ENCODE results near the gene ZNRF2. TPM values are rescaled to one million over a fixed set of nuclear protein-coding genes. Genes with fewer than 3 reads are reported as not detected.
A peak's percentile ranks its signal among the peaks of the same experiment; 100 is the strongest.

The ZNRF2 gene
- total RNA-seq, 1 experiment from 2014 or later: 24.7 TPM

- Histone ChIP-seq H3K36me3 (ENCODE audit: low read depth) (no peaks in the 10 kb centered on the region), H3K27me3 (ENCODE audit: insufficient read depth, low read depth) (no peaks in the 10 kb centered on the region), H3F3A (ENCODE audit: insufficient read depth, low read depth) (no peaks in the 10 kb centered on the region; the same call in 1 of the 2 replicates), H3K4me1 (replicated peaks; ENCODE audit: insufficient read depth) (no peaks in the 10 kb centered on the region), H3K27ac (no peak overlapping the region), H3K4me2 (no peak overlapping the region), H3K79me2 (ENCODE audit: low read depth) (no peaks in the 10 kb centered on the region), H3K9me3 (ENCODE audit: insufficient read depth, low read depth) (0 out of 2 replicates have a peak, but pooled peaks cover 6% of the 10 kb centered on the region), H3K4me3 (no peak overlapping the region), H4K20me1 (ENCODE audit: insufficient read depth) (no peaks in the 10 kb centered on the region), H2AFZ (no peak overlapping the region), H3K9me2 (ENCODE audit: insufficient read depth) (no peaks in the 10 kb centered on the region)
- TF ChIP-seq EZH2 (IDR thresholded peaks at IDR 0.05; ENCODE audit: low read depth) (no peak), CTCF (conservative IDR thresholded peaks at IDR 0.05) (no peak)
- BruUV-seq (replicated peaks): no TSS peak
- intact Hi-C loops (cut with micrococcal nuclease; ENCODE audit: unreplicated experiment): loop anchor here (5.0 kb wide), 2 partner anchors 349 to 1489 kb away; no protein-coding TSS in a partner anchor
- ChIA-PET CTCF (interaction anchor here (0.7 to 0.8 kb wide), 2 partner anchors 135 to 535 kb away, joined by 3 to 4 read pairs; no protein-coding TSS in a partner anchor), POLR2A (ENCODE audit: unreplicated experiment) (no interaction called here)
- DNase-seq: no peak
Observed at GRCh38 chr7:30411173-30411572, 126.8 kb downstream of the ZNRF2 start.

GRCh38 chr7:30411897-30412296 lies 127.5 kb downstream of the ZNRF2 start:
- Histone ChIP-seq H3K79me2 (ENCODE audit: low read depth) (no peaks in the 10 kb centered on the region), H2AFZ (no peak overlapping the region), H3K4me2 (no peak overlapping the region), H3K27ac (no peak overlapping the region), H3K9me2 (ENCODE audit: insufficient read depth) (no peaks in the 10 kb centered on the region), H3F3A (ENCODE audit: insufficient read depth, low read depth) (no peaks in the 10 kb centered on the region; the same call in 1 of the 2 replicates), H3K4me1 (replicated peaks; ENCODE audit: insufficient read depth) (no peaks in the 10 kb centered on the region), H3K27me3 (ENCODE audit: insufficient read depth, low read depth) (no peaks in the 10 kb centered on the region), H3K36me3 (ENCODE audit: low read depth) (no peaks in the 10 kb centered on the region), H3K9me3 (ENCODE audit: insufficient read depth, low read depth) (0 out of 2 replicates have a peak, but pooled peaks cover 6% of the 10 kb centered on the region), H3K4me3 (no peak overlapping the region), H4K20me1 (ENCODE audit: insufficient read depth) (no peaks in the 10 kb centered on the region)
- no TSS peak for BruUV-seq (replicated peaks)
- TF ChIP-seq EZH2 (IDR thresholded peaks at IDR 0.05; ENCODE audit: low read depth): no peak
- no peak for TF ChIP-seq CTCF (conservative IDR thresholded peaks at IDR 0.05)
- CTCF ChIA-PET: no interaction called here
- intact Hi-C loops (cut with micrococcal nuclease; ENCODE audit: unreplicated experiment): loop anchor here (2.0 to 5.0 kb wide), 4 partner anchors 127 to 1490 kb away; partner anchors contain the start of gene ZNRF2
- DNase-seq: no peak
- POLR2A ChIA-PET (ENCODE audit: unreplicated experiment): no interaction called here

- Histone ChIP-seq H3K4me3 (no peak overlapping the region), H3K79me2 (ENCODE audit: low read depth) (no peaks in the 10 kb centered on the region), H3F3A (ENCODE audit: insufficient read depth, low read depth) (no peaks in the 10 kb centered on the region; the same call in 1 of the 2 replicates), H3K4me2 (no peak overlapping the region), H3K27ac (no peak overlapping the region), H4K20me1 (ENCODE audit: insufficient read depth) (no peaks in the 10 kb centered on the region), H3K9me2 (ENCODE audit: insufficient read depth) (no peaks in the 10 kb centered on the region), H3K27me3 (ENCODE audit: insufficient read depth, low read depth) (no peaks in the 10 kb centered on the region), H3K4me1 (replicated peaks; ENCODE audit: insufficient read depth) (no peaks in the 10 kb centered on the region), H3K36me3 (ENCODE audit: low read depth) (no peaks in the 10 kb centered on the region), H2AFZ (no peak overlapping the region), H3K9me3 (ENCODE audit: insufficient read depth, low read depth) (0 out of 2 replicates have a peak, but pooled peaks cover 6% of the 10 kb centered on the region)
- ChIA-PET CTCF (interaction anchor here (0.5 to 0.6 kb wide), 3 partner anchors 174 to 779 kb away, joined by 7 to 11 read pairs (median 8); no protein-coding TSS in a partner anchor), POLR2A (ENCODE audit: unreplicated experiment) (interaction anchor here (0.6 kb wide), 1 partner anchor 68 kb away, joined by 6 read pairs; no protein-coding TSS in a partner anchor)
- DNase-seq: peak; percentile 40 to 80
- TF ChIP-seq CTCF (conservative IDR thresholded peaks at IDR 0.05): peak; percentile 84
- no peak for TF ChIP-seq EZH2 (IDR thresholded peaks at IDR 0.05; ENCODE audit: low read depth)
- no TSS peak for BruUV-seq (replicated peaks)
- intact Hi-C loops (cut with micrococcal nuclease; ENCODE audit: unreplicated experiment): loop anchor here (1.0 to 5.0 kb wide), 7 partner anchors 128 to 1491 kb away; partner anchors contain the start of gene ZNRF2
Observed at GRCh38 chr7:30412782-30413504, 128.5 kb downstream of the ZNRF2 start.

Data from PC-9 (cell line).